HepG2 (cell line): ENCODE measurements around the gene RBM19. TPM values are rescaled to one million over a fixed set of nuclear protein-coding genes. Genes with fewer than 3 reads are reported as not detected.
A peak's percentile ranks its signal among the peaks of the same experiment; 100 is the strongest.

Experiments
- DMAP1 ChIP-seq: IDR thresholded peaks from 2 replicates; pipeline ENCODE4 v1.6.1; 2016
- DRAP1 ChIP-seq: IDR thresholded peaks from 2 replicates; pipeline ENCODE4 v1.6.1; 2016; ENCODE audit warnings: missing genetic modification reagents, missing compliant biosample characterization
- ELK4 ChIP-seq: sonication (generic); formaldehyde crosslinking; IDR thresholded peaks from 2 replicates; pipeline ENCODE4 v1.9.0; 2021; ENCODE audit warnings: missing genetic modification reagents, borderline replicate concordance
- GATAD2A ChIP-seq: IDR thresholded peaks from 2 replicates; pipeline ENCODE4 v1.6.1; 2016
- HES4 ChIP-seq: sonication (generic); formaldehyde crosslinking; IDR thresholded peaks from 2 replicates; pipeline ENCODE4 v1.9.0; 2021; ENCODE audit warnings: mild to moderate bottlenecking, missing genetic modification reagents, borderline replicate concordance
- HNRNPL ChIP-seq: fragments of 200-400 bp; formaldehyde crosslinking; IDR thresholded peaks from 2 replicates; pipeline ENCODE4 v1.6.1; 2017; ENCODE audit warnings: mild to moderate bottlenecking, low read depth, low read length
- KDM2A ChIP-seq: sonication (generic); formaldehyde crosslinking; IDR thresholded peaks from 2 replicates; pipeline ENCODE4 v1.4.0; 2020; ENCODE audit warnings: low read depth, missing genetic modification reagents, borderline replicate concordance
- MXD1 ChIP-seq: sonication (generic); formaldehyde crosslinking; IDR thresholded peaks from 2 replicates; pipeline ENCODE4 v1.4.0; 2020; ENCODE audit warnings: mild to moderate bottlenecking, missing genetic modification reagents
- NR2F6 ChIP-seq, 2 experiments: IDR thresholded peaks; 2 replicates each; pipeline ENCODE4 v1.6.1; 2016; ENCODE audit warnings: antibody characterized with exemption in 1 of 2, mild to moderate bottlenecking in 1 of 2
- RBM22 ChIP-seq: fragments of 200-400 bp; formaldehyde crosslinking; optimal IDR thresholded peaks from 2 replicates; pipeline ENCODE3; 2017; ENCODE audit warnings: mild to moderate bottlenecking, low read length, moderate library complexity
- RFXAP ChIP-seq: sonication (generic); formaldehyde crosslinking; IDR thresholded peaks from 2 replicates; pipeline ENCODE4 v1.4.0; 2020; ENCODE audit warnings: missing genetic modification reagents, borderline replicate concordance
- SOX13 ChIP-seq, 3 experiments: fragments of 450-650 bp in 1 of 3; sonication (generic) in 1 of 3; formaldehyde crosslinking in 1 of 3; IDR thresholded peaks in 2 of 3; conservative IDR thresholded peaks in 1 of 3; 2 replicates each; pipeline versions ENCODE4 v1.5.0 to v1.6.1; 2016 to 2020; ENCODE audit warnings: antibody characterized with exemption in 1 of 3, mild to moderate bottlenecking in 1 of 3, missing compliant biosample characterization in 1 of 3, missing genetic modification reagents in 1 of 3, moderate library complexity in 1 of 3
- SP5 ChIP-seq: IDR thresholded peaks from 2 replicates; pipeline ENCODE4 v1.6.1; 2016; ENCODE audit warnings: low read depth, borderline replicate concordance
- ZNF510 ChIP-seq: sonication (generic); formaldehyde crosslinking; IDR thresholded peaks from 2 replicates; pipeline ENCODE4 v1.4.0; 2020; ENCODE audit warnings: low read depth, mild to moderate bottlenecking, missing genetic modification reagents
- ZNF775 ChIP-seq: sonication (generic); formaldehyde crosslinking; IDR thresholded peaks from 2 replicates; pipeline ENCODE4 v1.4.0; 2020; ENCODE audit warnings: missing genetic modification reagents, mild to moderate bottlenecking, moderate library complexity, borderline replicate concordance
- polyA plus RNA-seq, 8 experiments: library from polyadenylated mRNA; depleted of rRNA in 3 of 8; stranded (reverse) in 7 of 8; unstranded in 1 of 8; fragments of >200 nt; fragmentation: Illumina TruSeq in 4 of 8; extraction: Trizol in 4 of 8; gene quantifications; 2 replicates each; pipeline versions ENCODE4 v1.2.1 to v1.2.3, GENCODE V29; 2011 to 2016; ENCODE audit warnings: low read depth in 4 of 8, missing spikeins in 1 of 8, mixed read lengths in 1 of 8; ENCODE audit not compliant: insufficient read depth in 1 of 8
- total RNA-seq, 5 experiments: library from RNA; depleted of rRNA; stranded (reverse); fragments of >200 nt; fragmentation: Illumina TruSeq; extraction: Trizol; gene quantifications; 2 replicates each; pipeline ENCODE4 v1.2.3, GENCODE V29; 2016; ENCODE audit warnings: low read depth in 1 of 5
- TF ChIP-seq, protein P1 (sequence below): sonication (generic); formaldehyde crosslinking; IDR thresholded peaks from 2 replicates; pipeline ENCODE4 v1.5.1; 2020; ENCODE audit warnings: mild to moderate bottlenecking, missing genetic modification reagents, moderate library complexity
- TF ChIP-seq, protein P2 (sequence below): sonication (generic); formaldehyde crosslinking; IDR thresholded peaks from 2 replicates; pipeline ENCODE4 v1.8.0; 2022; ENCODE audit warnings: mild to moderate bottlenecking, missing genetic modification reagents, moderate library complexity

RBM19 gene
- total and polyA plus RNA-seq, 2 of the 13 experiments (the other 11 are each of a cell fraction or from before 2014, with no cell fraction given), result 19.3 to 32.2 TPM

DNA sequence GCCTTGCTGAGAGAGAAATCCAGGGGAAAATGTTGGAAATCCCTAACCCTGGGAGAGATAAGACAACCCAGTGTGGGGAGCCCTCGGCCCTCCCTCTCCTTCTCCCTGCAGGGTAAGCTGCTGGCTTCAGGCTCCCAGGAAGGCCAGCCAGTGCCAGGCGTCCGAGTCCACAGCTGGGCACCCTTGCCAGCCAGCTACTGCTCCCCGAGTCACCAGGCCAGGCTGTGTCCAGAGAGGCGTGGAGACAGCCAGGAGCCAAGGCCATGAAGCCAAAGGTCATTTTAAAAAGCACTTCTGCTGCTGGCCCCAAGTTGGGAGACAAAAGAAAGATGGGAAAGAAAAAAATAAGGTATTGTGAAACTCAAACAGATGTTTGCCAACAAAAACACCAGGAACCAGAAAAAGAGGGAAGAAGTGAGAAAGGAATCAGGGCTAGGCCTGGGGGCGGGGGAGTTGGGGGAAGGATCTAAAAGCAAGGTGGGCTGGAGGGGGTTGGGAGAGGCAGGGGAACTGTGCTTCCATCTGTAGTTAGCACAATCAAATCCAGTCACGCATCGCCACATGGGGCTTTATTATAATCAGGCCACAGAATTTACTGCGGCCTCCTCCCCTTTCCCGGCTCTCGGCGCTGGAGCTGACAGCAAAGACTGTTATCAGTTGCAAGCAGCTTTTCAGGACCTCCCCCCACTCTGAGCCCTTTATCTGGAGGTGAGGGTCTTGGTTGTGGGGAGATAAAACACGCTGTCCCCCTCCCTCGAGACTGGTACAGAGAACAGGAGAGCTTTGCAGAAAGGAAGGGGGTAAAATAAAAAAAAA, 33.5 kb downstream of the RBM19 start (continued):
- no peak for TF ChIP-seq HES4 (CRISPR knock-in tag)
- TF ChIP-seq, protein P1, sequence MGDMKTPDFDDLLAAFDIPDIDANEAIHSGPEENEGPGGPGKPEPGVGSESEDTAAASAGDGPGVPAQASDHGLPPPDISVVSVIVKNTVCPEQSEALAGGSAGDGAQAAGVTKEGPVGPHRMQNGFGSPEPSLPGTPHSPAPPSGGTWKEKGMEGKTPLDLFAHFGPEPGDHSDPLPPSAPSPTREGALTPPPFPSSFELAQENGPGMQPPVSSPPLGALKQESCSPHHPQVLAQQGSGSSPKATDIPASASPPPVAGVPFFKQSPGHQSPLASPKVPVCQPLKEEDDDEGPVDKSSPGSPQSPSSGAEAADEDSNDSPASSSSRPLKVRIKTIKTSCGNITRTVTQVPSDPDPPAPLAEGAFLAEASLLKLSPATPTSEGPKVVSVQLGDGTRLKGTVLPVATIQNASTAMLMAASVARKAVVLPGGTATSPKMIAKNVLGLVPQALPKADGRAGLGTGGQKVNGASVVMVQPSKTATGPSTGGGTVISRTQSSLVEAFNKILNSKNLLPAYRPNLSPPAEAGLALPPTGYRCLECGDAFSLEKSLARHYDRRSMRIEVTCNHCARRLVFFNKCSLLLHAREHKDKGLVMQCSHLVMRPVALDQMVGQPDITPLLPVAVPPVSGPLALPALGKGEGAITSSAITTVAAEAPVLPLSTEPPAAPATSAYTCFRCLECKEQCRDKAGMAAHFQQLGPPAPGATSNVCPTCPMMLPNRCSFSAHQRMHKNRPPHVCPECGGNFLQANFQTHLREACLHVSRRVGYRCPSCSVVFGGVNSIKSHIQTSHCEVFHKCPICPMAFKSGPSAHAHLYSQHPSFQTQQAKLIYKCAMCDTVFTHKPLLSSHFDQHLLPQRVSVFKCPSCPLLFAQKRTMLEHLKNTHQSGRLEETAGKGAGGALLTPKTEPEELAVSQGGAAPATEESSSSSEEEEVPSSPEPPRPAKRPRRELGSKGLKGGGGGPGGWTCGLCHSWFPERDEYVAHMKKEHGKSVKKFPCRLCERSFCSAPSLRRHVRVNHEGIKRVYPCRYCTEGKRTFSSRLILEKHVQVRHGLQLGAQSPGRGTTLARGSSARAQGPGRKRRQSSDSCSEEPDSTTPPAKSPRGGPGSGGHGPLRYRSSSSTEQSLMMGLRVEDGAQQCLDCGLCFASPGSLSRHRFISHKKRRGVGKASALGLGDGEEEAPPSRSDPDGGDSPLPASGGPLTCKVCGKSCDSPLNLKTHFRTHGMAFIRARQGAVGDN, result peak; percentile 24
- TF ChIP-seq, protein P2, sequence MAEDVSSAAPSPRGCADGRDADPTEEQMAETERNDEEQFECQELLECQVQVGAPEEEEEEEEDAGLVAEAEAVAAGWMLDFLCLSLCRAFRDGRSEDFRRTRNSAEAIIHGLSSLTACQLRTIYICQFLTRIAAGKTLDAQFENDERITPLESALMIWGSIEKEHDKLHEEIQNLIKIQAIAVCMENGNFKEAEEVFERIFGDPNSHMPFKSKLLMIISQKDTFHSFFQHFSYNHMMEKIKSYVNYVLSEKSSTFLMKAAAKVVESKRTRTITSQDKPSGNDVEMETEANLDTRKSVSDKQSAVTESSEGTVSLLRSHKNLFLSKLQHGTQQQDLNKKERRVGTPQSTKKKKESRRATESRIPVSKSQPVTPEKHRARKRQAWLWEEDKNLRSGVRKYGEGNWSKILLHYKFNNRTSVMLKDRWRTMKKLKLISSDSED (CRISPR knock-in tag), result no peak
- TF ChIP-seq RFXAP (CRISPR knock-in tag), result no peak
- peak; percentile 44 for TF ChIP-seq GATAD2A
- no peak for TF ChIP-seq KDM2A
- TF ChIP-seq SP5 (CRISPR knock-in tag), result no peak
- TF ChIP-seq RBM22, result no peak
- TF ChIP-seq NR2F6 (IDR thresholded peaks at IDR 0.05), result peak; percentile 29; the same call in 1 of the 2 replicates
- peak; percentile 20; the same call in 1 of the 2 replicates for TF ChIP-seq NR2F6 (CRISPR knock-in tag; IDR thresholded peaks at IDR 0.05)
- no peak for TF ChIP-seq ZNF510
- no peak for TF ChIP-seq ELK4 (CRISPR knock-in tag)
- TF ChIP-seq HNRNPL, result peak; percentile 68; the same call in 1 of the 2 replicates
- TF ChIP-seq DRAP1 (CRISPR knock-in tag), result no peak
- no peak; the same call in 1 of the 2 replicates for TF ChIP-seq SOX13 (IDR thresholded peaks at IDR 0.05)
- TF ChIP-seq SOX13 (CRISPR knock-in tag; conservative IDR thresholded peaks at IDR 0.05 in 1 of 2, IDR thresholded peaks at IDR 0.05 in 1 of 2), result peak in 1 of 2 experiments; percentile 83; a peak in 2 of 4 replicates
- TF ChIP-seq MXD1 (CRISPR knock-in tag), result no peak
- TF ChIP-seq ZNF775 (CRISPR knock-in tag), result no peak
- TF ChIP-seq DMAP1 (CRISPR knock-in tag), result no peak
